Esophagus muscularis mucosa (tissue), 3 donors: ENCODE measurements around the gene IGFBP5.

Source experiments
- CTCF ChIP-seq, 3 experiments: fragments of 200-600 bp in 2 of 3; fragments of 450-650 bp in 1 of 3; sonication (generic) in 2 of 3; IDR thresholded peaks; one replicate each; pipeline ENCODE4 v1.5.1; 2017 to 2019; ENCODE audit warnings: antibody characterized with exemption in 3 of 3, mild to moderate bottlenecking in 2 of 3, moderate library complexity in 1 of 3
- POLR2A ChIP-seq: fragments of 450-650 bp; IDR thresholded peaks from one replicate; pipeline ENCODE4 v1.6.1; 2017; ENCODE audit warnings: antibody characterized with exemption, moderate library complexity, mild to moderate bottlenecking, low read depth
- POLR2AphosphoS5 ChIP-seq, 2 donors: sonication (generic); formaldehyde crosslinking; IDR thresholded peaks; one replicate each; pipeline ENCODE4 v1.6.1; 2017; ENCODE audit warnings: antibody characterized with exemption in 2 of 2

- no peak for TF ChIP-seq POLR2A
- no peak for TF ChIP-seq CTCF (IDR thresholded peaks at IDR 0.05)
- no peak for TF ChIP-seq POLR2AphosphoS5 (IDR thresholded peaks at IDR 0.05)
These were observed 22.1 kb upstream of the IGFBP5 start for GRCh38 chr2:216717491-216717901.
